ENCODE results near the gene SLC19A1.

GRCh38 chr21:45544449-45545235 lies 2.4 kb upstream of the SLC19A1 start:
- TF ChIP-seq POLR2A (IDR thresholded peaks at IDR 0.05) (no peak), CTCF (IDR thresholded peaks at IDR 0.05) (no peak)
